GM12878 (cell line): ENCODE results near the gene NKAIN2. TPM values are rescaled to one million over a fixed set of nuclear protein-coding genes. Genes with fewer than 3 reads are reported as not detected.

Experiments used
- ATAC-seq: fragments of 200-7000 bp; cut with Tn5 transposase; 3 replicates; pipeline ENCODE4 v1.9.1; 2020; ENCODE audit warnings: mild to moderate bottlenecking, moderate library complexity
- BruUV-seq: library from RNA; stranded (reverse); fragments of 400-500 nt; replicated peaks from 2 replicates; lab custom pipeline; 2021; lab: Mats Ljungman, UMichigan
- CTCF ChIA-PET: fragments of 300-600 bp; sonication (Branson Sonifier 250); formaldehyde crosslinking; extraction: SDS; loops from one replicate; lab custom pipeline; 2021; ENCODE audit warnings: inconsistent platforms; lab: Yijun Ruan, JAX
- POLR2A ChIA-PET: fragments of 350-600 bp; formaldehyde crosslinking; extraction: SDS; loops from one replicate; lab custom pipeline; 2021; ENCODE audit warnings: inconsistent platforms; lab: Charles Lee
- RAD21 ChIA-PET: fragments of 300-600 bp; sonication (Branson Sonifier 250); formaldehyde crosslinking; loops from one replicate; lab custom pipeline; 2023; ENCODE audit warnings: antibody characterized with exemption; ENCODE audit not compliant: unreplicated experiment; lab: Charles Lee
- SMC1A ChIA-PET: fragments of 300-600 bp; sonication (Branson Sonifier 250); formaldehyde crosslinking; loops from one replicate; lab custom pipeline; 2023; ENCODE audit not compliant: unreplicated experiment, uncharacterized antibody; lab: Charles Lee
- DNase-seq: peaks from one replicate; pipeline ENCODE4 v3.0.0-alpha.2; 2011; ENCODE audit warnings: low read depth, low spot score
- FAIRE-seq: peaks from 3 replicates; lab custom pipeline; 2011; peaks lifted over from hg19 to GRCh38; lab: Jason Lieb, UNC
- H2AFZ ChIP-seq: 2 replicates; pipeline ENCODE4 v1.6.0; 2011; ENCODE audit warnings: low read depth, low read length, control low read depth; ENCODE audit not compliant: control insufficient read depth
- H3K27ac ChIP-seq: 2 replicates; pipeline ENCODE4 v1.5.1; 2011; ENCODE audit warnings: control low read depth; ENCODE audit not compliant: control insufficient read depth, insufficient read depth
- H3K27me3 ChIP-seq, 2 experiments: replicated peaks in 1 of 2; 2 replicates each; pipeline versions ENCODE4 v1.6.0 to v1.6.1; 2011; ENCODE audit warnings: low read length in 1 of 2; ENCODE audit not compliant: control insufficient read depth in 2 of 2, insufficient read depth in 2 of 2
- H3K36me3 ChIP-seq, 2 experiments: 2 replicates each; pipeline ENCODE4 v1.5.1; 2011; ENCODE audit warnings: low read length in 1 of 2; ENCODE audit not compliant: control insufficient read depth in 2 of 2, insufficient read depth in 2 of 2
- H3K4me1 ChIP-seq: 2 replicates; pipeline ENCODE4 v1.6.1; 2011; ENCODE audit warnings: mild to moderate bottlenecking, low read length, moderate library complexity, mixed read lengths; ENCODE audit not compliant: control insufficient read depth, insufficient read depth
- H3K4me2 ChIP-seq: 2 replicates; pipeline ENCODE4 v1.6.0; 2011; ENCODE audit warnings: control low read depth; ENCODE audit not compliant: control insufficient read depth, insufficient read depth
- H3K4me3 ChIP-seq: fragments of 200-600 bp; sonication (generic); 2 replicates; pipeline ENCODE4 v1.5.1; 2016
- H3K79me2 ChIP-seq: 2 replicates; pipeline ENCODE4 v1.6.0; 2011; ENCODE audit warnings: low read length; ENCODE audit not compliant: control insufficient read depth, insufficient read depth
- H3K9ac ChIP-seq: 2 replicates; pipeline ENCODE4 v1.8.0; 2011; ENCODE audit warnings: low read length, control low read depth, mixed read lengths; ENCODE audit not compliant: control insufficient read depth, insufficient read depth
- H3K9me3 ChIP-seq: replicated peaks from 3 replicates; pipeline ENCODE4 v1.5.1; 2011; ENCODE audit warnings: mild to moderate bottlenecking, low read length; ENCODE audit not compliant: control insufficient read depth, insufficient read depth
- H4K20me1 ChIP-seq: 2 replicates; pipeline ENCODE4 v1.6.0; 2011; ENCODE audit not compliant: control insufficient read depth, insufficient read depth
- BACH1 ChIP-seq: fragments of 450-650 bp; IDR thresholded peaks from 2 replicates; pipeline ENCODE4 v1.6.1; 2017; ENCODE audit warnings: mild to moderate bottlenecking, borderline replicate concordance
- CBX5 ChIP-seq: sonication (generic); IDR thresholded peaks from 2 replicates; pipeline ENCODE4 v1.6.1; 2016; ENCODE audit warnings: low read depth, moderate library complexity, mild to moderate bottlenecking, inconsistent platforms
- CREB1 ChIP-seq: IDR thresholded peaks from 2 replicates; pipeline ENCODE4 v1.6.1; 2012; ENCODE audit warnings: low read depth, mild to moderate bottlenecking, inconsistent platforms
- ESRRA ChIP-seq: IDR thresholded peaks from 2 replicates; pipeline ENCODE4 v1.6.1; 2012; ENCODE audit warnings: mild to moderate bottlenecking, low read length, improper control_type of control experiment
- FOS ChIP-seq: IDR thresholded peaks from 3 replicates; pipeline ENCODE4 v1.6.1; 2011; ENCODE audit warnings: borderline replicate concordance; ENCODE audit not compliant: insufficient read length; ENCODE audit errors: extremely low read depth
- FOXM1 ChIP-seq: IDR thresholded peaks from 2 replicates; pipeline ENCODE4 v1.6.1; 2012; ENCODE audit warnings: low read depth, mild to moderate bottlenecking, inconsistent platforms, low read length, moderate library complexity
- IKZF2 ChIP-seq, 2 experiments: fragments of 450-650 bp; IDR thresholded peaks; 2 replicates each; pipeline ENCODE4 v1.6.1; 2017; ENCODE audit warnings: mild to moderate bottlenecking in 2 of 2, moderate library complexity in 2 of 2
- IRF3 ChIP-seq: fragments of 450-650 bp; IDR thresholded peaks from 2 replicates; pipeline ENCODE4 v1.6.1; 2014; ENCODE audit warnings: mild to moderate bottlenecking
- PAX8 ChIP-seq: fragments of 450-650 bp; IDR thresholded peaks from 2 replicates; pipeline ENCODE4 v1.6.1; 2017; ENCODE audit warnings: mild to moderate bottlenecking, moderate library complexity
- RB1 ChIP-seq: fragments of 450-650 bp; formaldehyde crosslinking; IDR thresholded peaks from 2 replicates; pipeline ENCODE4 v1.6.1; 2017; ENCODE audit warnings: mild to moderate bottlenecking, borderline replicate concordance
- RELB ChIP-seq: fragments of 450-650 bp; IDR thresholded peaks from 2 replicates; pipeline ENCODE4 v1.6.1; 2017; ENCODE audit warnings: low read depth, mild to moderate bottlenecking, moderate library complexity
- RUNX3 ChIP-seq: IDR thresholded peaks from 2 replicates; pipeline ENCODE4 v1.6.1; 2012; ENCODE audit warnings: low read length, inconsistent platforms
- YBX1 ChIP-seq: fragments of 450-650 bp; IDR thresholded peaks from 2 replicates; pipeline ENCODE4 v1.6.1; 2016; ENCODE audit warnings: antibody characterized with exemption
- ZZZ3 ChIP-seq: IDR thresholded peaks from 2 replicates; pipeline ENCODE4 v1.6.1; 2011; ENCODE audit warnings: low read depth; ENCODE audit not compliant: control insufficient read depth, insufficient read length
- WGBS: methylation state at CpG from one replicate; pipeline ENCODE4 v1.1.6; 2016; ENCODE audit warnings: low lambda C conversion rate; ENCODE audit not compliant: insufficient replicate concordance, insufficient coverage; ENCODE audit errors: missing lambda C conversion rate; 5-methylcytosine and 5-hydroxymethylcytosine counted together
- in situ Hi-C: fragments of 300-500 bp; cut with MboI; formaldehyde crosslinking; loops from 9 replicates; pipeline ENCODE4 v1.14.3; 2018; ENCODE audit warnings: mixed read lengths
- intact Hi-C: fragments of 100-400 bp; cut with micrococcal nuclease; formaldehyde crosslinking; loops from one replicate; pipeline ENCODE4 v1.14.2; 2022; ENCODE audit not compliant: unreplicated experiment
- polyA plus RNA-seq, 11 experiments: library from polyadenylated mRNA; depleted of rRNA in 4 of 11; unstranded in 6 of 11; stranded (reverse) in 5 of 11; fragments of >200 nt; fragmentation: Nextera tagmentation in 4 of 11; fragmentation: Illumina TruSeq in 1 of 11; extraction: Ambion mirVana in 4 of 11; extraction: Trizol in 1 of 11; gene quantifications; 1 replicate in 1 of 11; 2 replicates in 10 of 11; pipeline versions ENCODE4 v1.2.1 to v1.2.3, GENCODE V29; 2011 to 2016; ENCODE audit warnings: inconsistent platforms in 2 of 11, missing spikeins in 2 of 11, low read depth in 1 of 11
- total RNA-seq, 4 experiments: library from RNA; depleted of rRNA in 3 of 4; stranded (reverse); fragments of >200 nt in 3 of 4; fragmentation: Illumina TruSeq in 1 of 4; extraction: Trizol in 1 of 4; gene quantifications; 2 replicates each; pipeline versions ENCODE4 v1.2.1 to v1.2.3, GENCODE V29; 2013 to 2021

The NKAIN2 gene
- total and polyA plus RNA-seq, 10 of the 15 experiments (the other 5 are each of a cell fraction or from before 2014, with no cell fraction given), result not detected

- TF ChIP-seq RELB (no peak), YBX1 (no peak), BACH1 (no peak), RB1 (no peak), IKZF2 (IDR thresholded peaks at IDR 0.05) (no peak), RUNX3 (no peak)
Measured at GRCh38 chr6:124423621-124424020, 620.0 kb downstream of the NKAIN2 start (continued).

DNA sequence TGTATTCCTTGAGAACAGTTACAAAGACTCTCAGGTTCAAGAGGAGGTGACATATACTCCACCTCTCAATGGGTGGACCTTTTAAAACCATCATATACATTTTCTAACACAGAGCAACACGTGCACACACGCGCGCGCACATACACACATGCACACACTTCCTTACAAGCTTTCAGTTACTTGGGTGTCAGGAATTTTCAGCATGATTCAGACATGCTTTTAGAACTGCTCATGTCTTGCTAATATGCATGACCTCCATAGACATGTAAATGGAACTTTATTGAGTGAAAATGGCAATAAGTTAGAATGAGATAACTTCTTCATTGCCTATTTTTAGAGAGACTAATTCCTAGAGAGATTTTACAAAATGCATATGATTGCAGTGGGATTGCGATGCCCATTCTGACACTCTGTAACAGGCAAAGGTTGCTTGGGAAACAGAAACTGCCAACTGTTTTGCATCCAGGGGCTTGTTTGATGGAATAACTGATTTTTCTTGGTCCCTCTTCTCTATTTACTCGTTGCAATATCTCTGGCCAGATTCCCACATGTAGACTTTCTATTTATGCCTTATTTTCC, 627.2 kb downstream of the NKAIN2 start:
- intact Hi-C loops (no loop called here), in situ Hi-C loops (no loop called here)
- H3K79me2 ChIP-seq, result no peaks in the 10 kb centered on the region
- FAIRE-seq (no peak), DNase-seq (no peak), ATAC-seq (no peak)
- 65% methylated on average over 7 of the region's 7 CpGs for WGBS
- no peak overlapping the region for H3K4me3 ChIP-seq
- RAD21 ChIA-PET, result no interaction called here
- no peak overlapping the region for H2AFZ ChIP-seq
- H4K20me1 ChIP-seq, result no peaks in the 10 kb centered on the region
- H3K27ac ChIP-seq, result no peak overlapping the region
- TF ChIP-seq CREB1 (no peak), IRF3 (no peak), PAX8 (no peak), ESRRA (no peak), CBX5 (no peak), ZZZ3 (no peak), FOS (no peak), FOXM1 (no peak)
- H3K4me2 ChIP-seq, result no peak overlapping the region
- no peaks in the 10 kb centered on the region for H3K27me3 ChIP-seq
- POLR2A ChIA-PET, result no interaction called here
- H3K9me3 ChIP-seq, result no peaks in the 10 kb centered on the region
- SMC1A ChIA-PET, result no interaction called here
- H3K36me3 ChIP-seq, result no peaks in the 10 kb centered on the region
- no peaks in the 10 kb centered on the region for H3K4me1 ChIP-seq
- no peak overlapping the region for H3K9ac ChIP-seq
- CTCF ChIA-PET, result no interaction called here
- no TSS peak for BruUV-seq
